Superior temporal gyrus (tissue), 1 donor: ENCODE results near the gene JAK3.
A peak's percentile ranks its signal among the peaks of the same experiment; 100 is the strongest.

Experiments used
- DNase-seq: peaks from one replicate; pipeline ENCODE4 v3.0.0-alpha.2; 2016; ENCODE audit errors: extremely low spot score

Gene JAK3

GRCh38 chr19:17840019-17840418, 7.8 kb downstream of the JAK3 start:
- no peak for DNase-seq

- DNase-seq = no peak
Observed at GRCh38 chr19:17837972-17838371, 9.8 kb downstream of the JAK3 start.

- DNase-seq = no peak
Observed at GRCh38 chr19:17836530-17836929, 11.3 kb downstream of the JAK3 start.

GRCh38 chr19:17835182-17836006, 12.4 kb downstream of the JAK3 start:
- no peak for DNase-seq

- no peak for DNase-seq
Observed at GRCh38 chr19:17834350-17835181, 13.2 kb downstream of the JAK3 start.

- DNase-seq = no peak
Observed at GRCh38 chr19:17832443-17833208, 15.2 kb downstream of the JAK3 start.

GRCh38 chr19:17831419-17831888, 16.3 kb downstream of the JAK3 start:
- no peak for DNase-seq

GRCh38 chr19:17830567-17831418, 17.0 kb downstream of the JAK3 start:
- peak; percentile 23 for DNase-seq

- peak; percentile 16 for DNase-seq
Observed at GRCh38 chr19:17829855-17830566, 17.8 kb downstream of the JAK3 start.

GRCh38 chr19:17826508-17827056, 21.2 kb downstream of the JAK3 start:
- DNase-seq = no peak

GRCh38 chr19:17824339-17824738, 23.4 kb downstream of the JAK3 start:
- no peak for DNase-seq

- DNase-seq = no peak
Observed at GRCh38 chr19:17821190-17821589, 26.6 kb downstream of the JAK3 start, which contains the start of gene INSL3. TSS of gene INSL3 (minus strand) at chr19:17821519. CDS start at chr19:17821506, 13 bp downstream.

GRCh38 chr19:17817668-17818363, 30.0 kb downstream of the JAK3 start:
- DNase-seq = no peak

- no peak for DNase-seq
Observed at GRCh38 chr19:17812099-17812498, 35.7 kb downstream of the JAK3 start.

GRCh38 chr19:17811681-17812080, 36.1 kb downstream of the JAK3 start:
- no peak for DNase-seq

GRCh38 chr19:17811103-17811502, 36.7 kb downstream of the JAK3 start:
- DNase-seq = no peak

GRCh38 chr19:17807731-17808316, 40.0 kb downstream of the JAK3 start:
- no peak for DNase-seq

GRCh38 chr19:17806945-17807344, 40.8 kb downstream of the JAK3 start:
- DNase-seq = no peak

GRCh38 chr19:17805427-17805826, 42.4 kb downstream of the JAK3 start:
- no peak for DNase-seq
